Endothelial cell of umbilical vein (primary cell): ENCODE results near the gene ZFP36. TPM values are rescaled to one million over a fixed set of nuclear protein-coding genes. Genes with fewer than 3 reads are reported as not detected.
A peak's percentile ranks its signal among the peaks of the same experiment; 100 is the strongest.

ENCODE experiments used
- BruUV-seq: library from RNA; stranded (reverse); fragments of 400-500 nt; replicated peaks from 2 replicates; lab custom pipeline; 2021; lab: Mats Ljungman, UMichigan
- CTCF ChIA-PET: fragments of 300-600, 350-600 bp; sonication (Branson Sonifier 250); formaldehyde crosslinking; loops from one replicate; lab custom pipeline; 2021; ENCODE audit warnings: antibody characterized with exemption, inconsistent platforms; lab: Charles Lee
- POLR2A ChIA-PET: fragments of 300-600, 350-600 bp; sonication (Branson Sonifier 250); formaldehyde crosslinking; loops from one replicate; lab custom pipeline; 2021; ENCODE audit warnings: antibody characterized with exemption, inconsistent platforms; lab: Charles Lee
- DNase-seq: peaks from one replicate; pipeline ENCODE4 v3.0.0-alpha.2; 2011; ENCODE audit warnings: low read depth, low spot score
- FAIRE-seq: peaks from 2 replicates; lab custom pipeline; 2011; peaks lifted over from hg19 to GRCh38; lab: Jason Lieb, UNC
- H2AFZ ChIP-seq: 2 replicates; pipeline ENCODE4 v1.6.0; 2012; ENCODE audit warnings: low read depth, low read length, control low read depth, inconsistent platforms
- H3K27ac ChIP-seq: 2 replicates; pipeline ENCODE4 v1.5.1; 2011; ENCODE audit warnings: low read depth, mild to moderate bottlenecking, control low read depth, low read length, moderate library complexity; ENCODE audit not compliant: insufficient read depth
- H3K27me3 ChIP-seq, 2 experiments: 2 replicates each; pipeline versions ENCODE4 v1.6.0 to v1.6.1; 2011; ENCODE audit warnings: low read length in 2 of 2, mixed read lengths in 1 of 2; ENCODE audit not compliant: control insufficient read depth in 2 of 2, insufficient read depth in 2 of 2
- H3K36me3 ChIP-seq, 2 experiments: 2 replicates in 1 of 2; 3 replicates in 1 of 2; pipeline ENCODE4 v1.5.1; 2011; ENCODE audit warnings: low read length in 2 of 2, mild to moderate bottlenecking in 1 of 2, moderate library complexity in 1 of 2; ENCODE audit not compliant: control insufficient read depth in 2 of 2, insufficient read depth in 2 of 2; ENCODE audit errors: extremely low read depth in 1 of 2
- H3K4me1 ChIP-seq: 3 replicates; pipeline ENCODE4 v1.5.1; 2011; ENCODE audit warnings: mild to moderate bottlenecking, low read length; ENCODE audit not compliant: control insufficient read depth, insufficient read depth; ENCODE audit errors: extremely low read depth
- H3K4me2 ChIP-seq: 2 replicates; pipeline ENCODE4 v1.6.1; 2011; ENCODE audit warnings: low read length, control low read depth, mixed read lengths; ENCODE audit not compliant: insufficient read depth
- H3K4me3 ChIP-seq, 3 experiments: fragments of 200-600 bp in 1 of 3; sonication (generic), shearing (Covaris generic) in 1 of 3; replicated peaks in 1 of 3; 2 replicates each; pipeline ENCODE4 v1.5.1; 2011 to 2016; ENCODE audit warnings: control low read depth in 3 of 3, low read length in 3 of 3, mild to moderate bottlenecking in 2 of 3, inconsistent platforms in 1 of 3, low read depth in 1 of 3, moderate library complexity in 1 of 3; ENCODE audit not compliant: insufficient read depth in 1 of 3
- H3K79me2 ChIP-seq: 2 replicates; pipeline ENCODE4 v1.6.0; 2012; ENCODE audit warnings: low read length, inconsistent platforms; ENCODE audit not compliant: control insufficient read depth, insufficient read depth
- H3K9ac ChIP-seq: replicated peaks from 2 replicates; pipeline ENCODE3; 2011; ENCODE audit warnings: low read length, control low read depth; ENCODE audit not compliant: insufficient read depth; ENCODE audit errors: extremely low read depth
- H3K9me1 ChIP-seq: replicated peaks from 3 replicates; pipeline ENCODE4 v1.6.0; 2011; ENCODE audit warnings: mild to moderate bottlenecking, low read length; ENCODE audit not compliant: control insufficient read depth, insufficient read depth; ENCODE audit errors: extremely low read depth
- H3K9me3 ChIP-seq: replicated peaks from 2 replicates; pipeline ENCODE4 v1.5.1; 2012; ENCODE audit warnings: low read length, inconsistent platforms; ENCODE audit not compliant: control insufficient read depth, insufficient read depth
- H4K20me1 ChIP-seq: replicated peaks from 2 replicates; pipeline ENCODE3; 2011; ENCODE audit warnings: mild to moderate bottlenecking, low read length; ENCODE audit not compliant: control insufficient read depth, insufficient read depth; ENCODE audit errors: extremely low read depth
- EZH2 ChIP-seq: IDR thresholded peaks from 2 replicates; pipeline ENCODE4 v1.6.1; 2012; ENCODE audit warnings: borderline replicate concordance, low read depth, mild to moderate bottlenecking, moderate library complexity, low read length, inconsistent platforms; ENCODE audit not compliant: severe bottlenecking
- FOS ChIP-seq: IDR thresholded peaks from 2 replicates; pipeline ENCODE4 v1.6.1; 2011; ENCODE audit warnings: mild to moderate bottlenecking, low read length, moderate library complexity, borderline replicate concordance; ENCODE audit not compliant: insufficient read depth
- GATA2 ChIP-seq: IDR thresholded peaks from 2 replicates; pipeline ENCODE4 v1.7.0; 2011; ENCODE audit warnings: low read depth, mild to moderate bottlenecking, moderate library complexity, mixed read lengths, low read length; ENCODE audit not compliant: insufficient read length, insufficient read depth
- JUN ChIP-seq: IDR thresholded peaks from 2 replicates; pipeline ENCODE4 v1.6.1; 2011; ENCODE audit warnings: borderline replicate concordance, low read depth; ENCODE audit not compliant: insufficient read length, insufficient read depth
- MYC ChIP-seq: IDR thresholded peaks from one replicate; pipeline ENCODE4 v1.6.1; 2011; ENCODE audit warnings: mild to moderate bottlenecking, low read depth, low read length
- POLR2A ChIP-seq: IDR thresholded peaks from 2 replicates; pipeline ENCODE4 v1.6.1; 2012; ENCODE audit warnings: low read depth, mild to moderate bottlenecking, control low read depth, low read length
- POLR2AphosphoS5 ChIP-seq: IDR thresholded peaks from 2 replicates; pipeline ENCODE4 v1.6.1; 2012; ENCODE audit warnings: low read depth, mild to moderate bottlenecking, control low read depth, low read length, moderate library complexity; ENCODE audit not compliant: insufficient read depth
- dilution Hi-C: fragments of 300-500 bp; cut with MboI; formaldehyde crosslinking; loops from one replicate; pipeline ENCODE4 v1.15.0; 2019; ENCODE audit warnings: low sequenced_read_pairs; ENCODE audit not compliant: extremely low pct_ligation_motif_present
- intact Hi-C: fragments of 100-400 bp; cut with micrococcal nuclease; formaldehyde crosslinking; loops from one replicate; pipeline ENCODE4 v1.10.0; 2022
- polyA plus RNA-seq, 4 experiments: library from polyadenylated mRNA; depleted of rRNA in 3 of 4; stranded (reverse) in 3 of 4; unstranded in 1 of 4; fragments of >200 nt; gene quantifications; 2 replicates each; pipeline versions ENCODE4 v1.2.1 to v1.2.3, GENCODE V29; 2011 to 2012; ENCODE audit warnings: missing spikeins in 1 of 4
- total RNA-seq: library from RNA; stranded (reverse); gene quantifications from 2 replicates; pipeline ENCODE4 v1.2.3, GENCODE V29; 2021
- TF ChIP-seq, protein P1 (sequence below), 2 donors: IDR thresholded peaks; 1 replicate in 1 of 2; 2 replicates in 1 of 2; pipeline ENCODE4 v1.5.1; 2011; ENCODE audit warnings: low read length in 2 of 2, mild to moderate bottlenecking in 2 of 2, moderate library complexity in 2 of 2, control low read depth in 1 of 2, inconsistent platforms in 1 of 2, low read depth in 1 of 2; ENCODE audit not compliant: insufficient read depth in 1 of 2; ENCODE audit errors: extremely low read depth in 1 of 2
- TF ChIP-seq, protein P2 (sequence below): IDR thresholded peaks from 2 replicates; pipeline ENCODE4 v1.6.1; 2011; ENCODE audit not compliant: insufficient read depth, insufficient read length

ZFP36 gene
- total and polyA plus RNA-seq, 2 donors (not counting 3 experiments of a cell fraction or from before 2014, with no cell fraction given) = 12.2 to 21.7 TPM

DNA sequence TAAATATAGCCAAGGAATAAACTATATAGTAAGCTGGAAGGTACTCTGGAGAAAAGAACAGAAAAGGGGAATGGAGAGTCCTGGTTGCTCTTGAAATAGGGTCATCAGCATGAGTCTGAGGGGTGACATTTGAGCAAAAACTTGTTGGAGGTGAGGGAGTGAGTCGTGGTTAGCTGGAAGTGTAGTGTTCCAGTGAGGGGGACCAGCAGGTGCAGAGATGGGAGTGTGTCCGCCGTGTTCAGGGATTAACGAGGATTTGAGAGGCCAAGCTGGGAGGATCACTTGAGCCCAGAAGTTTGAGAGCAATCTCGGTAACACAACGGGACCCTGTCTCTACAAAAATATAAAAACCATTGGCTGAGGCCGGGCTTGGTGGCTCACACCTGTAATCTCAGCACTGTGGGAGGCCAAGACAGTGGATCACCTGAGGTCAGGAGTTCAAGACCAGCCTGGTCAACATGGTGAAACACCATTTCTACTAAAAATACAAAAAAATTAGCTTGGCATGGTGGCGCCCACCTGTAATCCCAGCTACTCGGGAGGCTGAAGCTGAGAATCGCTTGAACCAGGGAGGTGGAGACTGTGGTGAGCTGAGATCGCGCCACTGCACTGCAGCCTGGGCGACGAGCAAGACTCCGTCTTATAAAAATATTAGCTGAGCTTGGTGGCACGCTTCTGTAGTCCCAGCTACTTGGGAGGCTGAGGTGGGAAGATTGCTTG, 39.9 kb downstream of the ZFP36 start:
- H3K27ac ChIP-seq = peak overlapping the region; percentile 94
- no TSS peak for BruUV-seq
- H3K4me2 ChIP-seq = peak overlapping the region; percentile 84
- DNase-seq = no peak
- CTCF ChIA-PET = interaction anchor here (1.5 kb wide), 1 partner anchor 11 kb away, joined by 3 read pairs; the partner anchor contains the start of gene RPS16
- peaks cover 67% of the 10 kb centered on the region for H3K79me2 ChIP-seq
- H3K9me1 ChIP-seq = no peaks in the 10 kb centered on the region
- POLR2A ChIA-PET = interaction anchor here (3.2 kb wide), 1 partner anchor 11 kb away, joined by 16 read pairs; the partner anchor contains the start of gene RPS16
- H3K36me3 ChIP-seq = peaks cover 6 to 9% of the 10 kb centered on the region in 2 experiments
- H3K9me3 ChIP-seq = no peaks in the 10 kb centered on the region
- H2AFZ ChIP-seq = no peak overlapping the region
- intact Hi-C loops = loop anchor here (10.0 kb wide), 1 partner anchor 88 kb away; the partner anchor contains the start of gene EID2B
- no peaks in the 10 kb centered on the region for H3K27me3 ChIP-seq
- peaks cover 20% of the 10 kb centered on the region for H3K4me1 ChIP-seq
- peak; percentile 75 for FAIRE-seq
- peak overlapping the region; percentile 85 to 98 (median 94) for H3K4me3 ChIP-seq
- no peak for TF ChIP-seq POLR2A
- TF ChIP-seq, protein P1, sequence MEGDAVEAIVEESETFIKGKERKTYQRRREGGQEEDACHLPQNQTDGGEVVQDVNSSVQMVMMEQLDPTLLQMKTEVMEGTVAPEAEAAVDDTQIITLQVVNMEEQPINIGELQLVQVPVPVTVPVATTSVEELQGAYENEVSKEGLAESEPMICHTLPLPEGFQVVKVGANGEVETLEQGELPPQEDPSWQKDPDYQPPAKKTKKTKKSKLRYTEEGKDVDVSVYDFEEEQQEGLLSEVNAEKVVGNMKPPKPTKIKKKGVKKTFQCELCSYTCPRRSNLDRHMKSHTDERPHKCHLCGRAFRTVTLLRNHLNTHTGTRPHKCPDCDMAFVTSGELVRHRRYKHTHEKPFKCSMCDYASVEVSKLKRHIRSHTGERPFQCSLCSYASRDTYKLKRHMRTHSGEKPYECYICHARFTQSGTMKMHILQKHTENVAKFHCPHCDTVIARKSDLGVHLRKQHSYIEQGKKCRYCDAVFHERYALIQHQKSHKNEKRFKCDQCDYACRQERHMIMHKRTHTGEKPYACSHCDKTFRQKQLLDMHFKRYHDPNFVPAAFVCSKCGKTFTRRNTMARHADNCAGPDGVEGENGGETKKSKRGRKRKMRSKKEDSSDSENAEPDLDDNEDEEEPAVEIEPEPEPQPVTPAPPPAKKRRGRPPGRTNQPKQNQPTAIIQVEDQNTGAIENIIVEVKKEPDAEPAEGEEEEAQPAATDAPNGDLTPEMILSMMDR (IDR thresholded peaks at IDR 0.05; ENCODE audit: extremely low read depth in 1 of 2, insufficient read depth in 1 of 2, low read depth in 1 of 2, low read length in 2 of 2) = no peak
- TF ChIP-seq, protein P2, sequence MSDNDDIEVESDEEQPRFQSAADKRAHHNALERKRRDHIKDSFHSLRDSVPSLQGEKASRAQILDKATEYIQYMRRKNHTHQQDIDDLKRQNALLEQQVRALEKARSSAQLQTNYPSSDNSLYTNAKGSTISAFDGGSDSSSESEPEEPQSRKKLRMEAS = no peak
- no peaks in the 10 kb centered on the region for H4K20me1 ChIP-seq
- H3K9ac ChIP-seq = peak overlapping the region; percentile 99
- dilution Hi-C loops = no loop called here

DNA sequence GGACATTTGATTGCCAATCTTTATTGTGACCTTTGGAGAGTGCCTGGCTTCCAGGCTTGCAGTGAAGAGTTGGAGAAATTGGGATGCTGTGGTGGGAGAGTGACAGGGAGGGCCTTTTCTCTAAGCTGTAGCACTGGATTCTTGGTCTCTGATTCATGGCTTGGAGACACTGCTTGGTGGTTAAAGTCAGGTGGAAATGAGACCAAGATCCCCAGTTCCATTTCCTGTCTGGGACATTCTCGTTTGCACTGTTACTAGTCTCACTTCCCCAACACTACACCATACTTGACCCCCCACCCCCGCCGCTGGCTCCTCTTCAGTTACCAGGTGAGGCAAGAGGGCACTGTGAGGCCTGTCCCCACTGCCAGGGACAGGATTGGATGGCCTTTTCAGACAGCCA, 41.6 kb downstream of the ZFP36 start:
- ChIA-PET CTCF (interaction anchor here (1.5 kb wide), 1 partner anchor 12 kb away, joined by 3 read pairs; the partner anchor contains the start of gene RPS16), POLR2A (no interaction called here)
- TF ChIP-seq JUN (no peak), MYC (no peak), FOS (no peak), EZH2 (no peak), POLR2A (no peak), POLR2AphosphoS5 (no peak), GATA2 (no peak)
- TF ChIP-seq, protein P1 (IDR thresholded peaks at IDR 0.05; ENCODE audit: extremely low read depth in 1 of 2, insufficient read depth in 1 of 2, low read depth in 1 of 2, low read length in 2 of 2) = no peak
- TF ChIP-seq, protein P2 = no peak
- Histone ChIP-seq H3K4me2 (no peak overlapping the region), H3K9me3 (no peaks in the 10 kb centered on the region), H4K20me1 (no peaks in the 10 kb centered on the region), H3K79me2 (peaks cover 82% of the 10 kb centered on the region), H2AFZ (no peak overlapping the region), H3K9ac (no peak overlapping the region), H3K4me3 (no peak overlapping the region), H3K27ac (no peak overlapping the region), H3K9me1 (no peaks in the 10 kb centered on the region), H3K36me3 (peaks cover 6 to 17% of the 10 kb centered on the region in 2 experiments), H3K27me3 (no peaks in the 10 kb centered on the region), H3K4me1 (peaks cover 20% of the 10 kb centered on the region)
- DNase-seq (no peak), FAIRE-seq (no peak)
- dilution Hi-C loops = no loop called here
- BruUV-seq = no TSS peak
- intact Hi-C loops = loop anchor here (10.0 kb wide), 1 partner anchor 87 kb away; the partner anchor contains the start of gene EID2B
